Adrenal gland (tissue), 12 donors: ENCODE data around the gene ZNF117. TPM values are rescaled to one million over a fixed set of nuclear protein-coding genes. Genes with fewer than 3 reads are reported as not detected.

Experiments used
- DNase-seq, 7 donors: peaks; one replicate each; pipeline ENCODE4 v3.0.0-alpha.2; 2019 to 2020
- H3K27ac ChIP-seq, 5 donors: fragments of 200-600 bp; sonication (generic) in 4 of 5; 1 replicate in 3 of 5; 2 replicates in 2 of 5; pipeline versions ENCODE4 v1.5.1 to v1.8.0; 2016 to 2020; ENCODE audit warnings: mild to moderate bottlenecking in 1 of 5
- H3K27me3 ChIP-seq: fragments of 200-600 bp; 2 replicates; pipeline ENCODE4 v1.8.0; 2021
- H3K36me3 ChIP-seq, 2 donors: fragments of 200-600 bp; replicated peaks in 1 of 2; 1 replicate in 1 of 2; 2 replicates in 1 of 2; pipeline versions ENCODE4 v1.5.1 to v1.8.0; 2018 to 2022
- H3K4me1 ChIP-seq, 2 donors: fragments of 200-600 bp; replicated peaks in 1 of 2; 1 replicate in 1 of 2; 2 replicates in 1 of 2; pipeline versions ENCODE4 v1.5.1 to v1.8.0; 2018 to 2021
- H3K4me3 ChIP-seq, 4 donors: fragments of 200-600 bp; sonication (generic) in 3 of 4; one replicate each; pipeline ENCODE4 v1.5.1; 2016 to 2018
- H3K9me3 ChIP-seq, 3 donors: fragments of 200-600 bp; sonication (generic) in 1 of 3; replicated peaks in 1 of 3; 1 replicate in 2 of 3; 2 replicates in 1 of 3; pipeline versions ENCODE4 v1.5.1 to v1.8.0; 2016 to 2021
- POLR2A ChIP-seq, 2 donors: fragments of 450-650 bp; IDR thresholded peaks; one replicate each; pipeline ENCODE4 v1.6.1; 2017; ENCODE audit warnings: antibody characterized with exemption in 2 of 2, mild to moderate bottlenecking in 2 of 2, moderate library complexity in 1 of 2
- whole genome bisulfite sequencing, 4 donors: extraction: QIAGEN DNeasy Blood & Tissue Kit in 2 of 4; methylation state at CpG; one replicate each; pipeline versions ENCODE4 v1.1.5 to v1.1.7; 2013 to 2017; 5-methylcytosine and 5-hydroxymethylcytosine counted together
- intact Hi-C, 2 donors: fragments of 100-400 bp; cut with DNase I; formaldehyde crosslinking; loops; one replicate each; pipeline versions ENCODE4 v1.14.1 to v1.15.0; 2022 to 2023
- polyA plus RNA-seq, 3 donors: library from polyadenylated mRNA; stranded (reverse); fragments of 200-250 nt in 2 of 3; fragments of 350-450 nt in 1 of 3; fragmentation: Illumina TruSeq in 1 of 3; extraction: RNeasy Lipid Tissue Mini Kit (QIAGEN cat#74804) in 1 of 3; gene quantifications; one replicate each; pipeline ENCODE4 v1.2.3, GENCODE V29; 2013 to 2014
- total RNA-seq, 9 donors: library from RNA; depleted of rRNA in 4 of 9; stranded (reverse); fragments of >200 nt in 4 of 9; fragments of 120-200 nt in 1 of 9; fragmentation: NEBNext Ultra II Directional in 1 of 9; extraction: Animal tissue kit (Norgen Biotek cat#: 25700) in 1 of 9; gene quantifications; one replicate each; pipeline versions ENCODE4 v1.1.0 to v1.2.4, GENCODE V29; 2013 to 2023
- TF ChIP-seq, protein P1 (sequence below), 6 experiments: fragments of 450-650 bp in 4 of 6; fragments of 200-600 bp in 2 of 6; sonication (generic) in 1 of 6; IDR thresholded peaks; 1 replicate in 5 of 6; 2 replicates in 1 of 6; pipeline versions ENCODE4 v1.5.1 to v1.8.0; 2016 to 2021; ENCODE audit warnings: antibody characterized with exemption in 6 of 6, mild to moderate bottlenecking in 2 of 6, moderate library complexity in 1 of 6
- donor health status: healthy with polysubstance abuse.
- donor health status: Bipolar disorder and iron deficiency.
- donor health status: DM: yes; HTN: yes; CAD: no.
- donor health status: DM: no; HTN: no; CAD: no.
- donor health status: DM: no; HTN: no; CAD: no.
- donor health status: DM: yes; HTN: yes; CAD: no.

The ZNF117 gene
- total and polyA plus RNA-seq, 12 donors, result 12.0 to 145 (median 39.9) TPM

DNA sequence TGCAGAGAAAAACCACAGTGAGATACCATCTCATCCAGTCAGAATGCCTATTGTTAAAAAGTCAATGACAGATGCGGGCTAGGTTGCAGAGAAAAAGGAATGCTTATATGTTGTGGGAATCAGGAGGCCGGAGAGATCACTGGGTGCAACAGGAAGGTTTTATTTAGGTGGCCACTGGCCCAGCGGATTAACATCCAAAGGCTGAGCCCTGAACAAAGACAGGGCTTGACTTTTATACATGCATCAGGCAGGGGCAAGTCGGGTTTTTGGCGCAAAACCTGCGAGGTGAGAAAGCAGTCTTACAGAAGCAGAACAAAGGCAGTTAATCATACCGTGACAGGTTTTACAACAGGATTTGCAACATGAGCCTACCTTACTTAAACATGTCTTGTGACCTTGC is 620 bp downstream of the ZNF117 start:
- Histone ChIP-seq H3K27ac (no peak overlapping the region), H3K4me3 (no peak overlapping the region), H3K9me3 (no peaks in the 10 kb centered on the region), H3K36me3 (peaks cover 0 to 6% of the 10 kb centered on the region in 2 donors), H3K27me3 (no peaks in the 10 kb centered on the region), H3K4me1 (no peaks in the 10 kb centered on the region)
- intact Hi-C loops, result no loop called here
- peak in 1 of 7 donors; percentile 40 for DNase-seq
- WGBS, 4 donors, result 84 to 93% (median 90%) methylated on average over 7 of the region's 7 CpGs
- TF ChIP-seq, protein P1, sequence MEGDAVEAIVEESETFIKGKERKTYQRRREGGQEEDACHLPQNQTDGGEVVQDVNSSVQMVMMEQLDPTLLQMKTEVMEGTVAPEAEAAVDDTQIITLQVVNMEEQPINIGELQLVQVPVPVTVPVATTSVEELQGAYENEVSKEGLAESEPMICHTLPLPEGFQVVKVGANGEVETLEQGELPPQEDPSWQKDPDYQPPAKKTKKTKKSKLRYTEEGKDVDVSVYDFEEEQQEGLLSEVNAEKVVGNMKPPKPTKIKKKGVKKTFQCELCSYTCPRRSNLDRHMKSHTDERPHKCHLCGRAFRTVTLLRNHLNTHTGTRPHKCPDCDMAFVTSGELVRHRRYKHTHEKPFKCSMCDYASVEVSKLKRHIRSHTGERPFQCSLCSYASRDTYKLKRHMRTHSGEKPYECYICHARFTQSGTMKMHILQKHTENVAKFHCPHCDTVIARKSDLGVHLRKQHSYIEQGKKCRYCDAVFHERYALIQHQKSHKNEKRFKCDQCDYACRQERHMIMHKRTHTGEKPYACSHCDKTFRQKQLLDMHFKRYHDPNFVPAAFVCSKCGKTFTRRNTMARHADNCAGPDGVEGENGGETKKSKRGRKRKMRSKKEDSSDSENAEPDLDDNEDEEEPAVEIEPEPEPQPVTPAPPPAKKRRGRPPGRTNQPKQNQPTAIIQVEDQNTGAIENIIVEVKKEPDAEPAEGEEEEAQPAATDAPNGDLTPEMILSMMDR (IDR thresholded peaks at IDR 0.05), result no peak

DNA sequence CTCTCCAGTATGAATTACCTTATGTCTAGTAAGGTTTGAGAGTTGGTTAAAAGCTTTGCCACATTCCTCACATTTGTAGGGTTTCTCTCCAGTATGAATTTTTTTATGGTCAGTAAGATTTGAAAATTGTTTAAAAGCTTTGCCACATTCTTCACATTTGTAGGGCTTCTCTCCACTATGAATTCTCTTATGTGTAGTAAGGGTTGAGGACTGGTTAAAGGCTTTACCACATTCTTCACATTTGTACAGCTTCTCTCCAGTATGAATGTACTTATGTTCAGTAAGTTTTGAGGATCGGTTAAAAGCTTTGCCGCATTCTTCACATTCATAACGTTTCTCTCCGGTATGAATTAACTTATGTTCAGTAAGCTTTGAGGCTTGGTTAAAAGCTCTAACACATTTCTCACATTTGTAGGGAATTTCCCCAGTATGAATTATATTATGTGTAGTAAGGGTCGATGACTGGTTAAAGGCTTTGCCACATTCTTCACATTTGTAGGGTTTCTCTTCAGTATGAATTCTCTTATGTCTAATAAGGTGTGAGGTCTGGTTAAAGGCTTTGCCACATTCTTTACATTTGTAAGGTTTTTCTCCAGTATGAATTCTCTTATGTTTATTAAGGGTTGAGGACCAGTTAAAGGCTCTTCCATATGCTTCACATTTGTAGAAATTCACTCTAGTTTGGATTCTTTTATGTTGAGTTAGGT is 12.2 kb downstream of the ZNF117 start:
- Histone ChIP-seq H3K9me3 (peaks cover 6 to 44% (median 30%) of the 10 kb centered on the region in 3 donors), H3K27ac (no peak overlapping the region), H3K4me3 (peak overlapping the region in 1 of 4 donors; percentile 19), H3K4me1 (no peaks in the 10 kb centered on the region), H3K27me3 (no peaks in the 10 kb centered on the region), H3K36me3 (peaks cover 0 to 26% of the 10 kb centered on the region in 2 donors)
- 96 to 100% (median 98%) methylated on average over 5 of the region's 5 CpGs for WGBS, 4 donors
- TF ChIP-seq, protein P1 (IDR thresholded peaks at IDR 0.05), result no peak
- TF ChIP-seq POLR2A (IDR thresholded peaks at IDR 0.05), result no peak
- no peak for DNase-seq
- intact Hi-C loops, result no loop called here

DNA sequence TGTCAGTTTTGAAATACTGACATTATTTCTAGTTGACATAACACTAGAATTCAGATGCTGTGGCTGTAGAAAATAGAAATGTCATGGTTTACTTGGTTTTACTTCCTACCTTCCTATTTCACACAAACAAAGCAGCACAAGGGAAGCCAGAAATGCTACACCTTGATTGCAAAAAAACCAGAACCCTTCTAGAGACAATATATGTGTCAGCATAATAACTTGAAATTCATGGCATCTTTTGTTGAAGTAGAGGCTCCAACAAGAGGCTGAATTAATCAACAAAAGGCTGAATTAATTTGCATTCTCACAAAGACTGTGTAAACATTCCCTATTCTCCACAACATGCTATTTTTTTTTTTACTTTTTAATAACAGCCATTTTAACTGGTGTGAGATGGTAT is 25.2 kb downstream of the ZNF117 start:
- Histone ChIP-seq H3K36me3 (no peaks in the 10 kb centered on the region), H3K4me3 (no peak overlapping the region), H3K4me1 (no peaks in the 10 kb centered on the region), H3K27me3 (no peaks in the 10 kb centered on the region), H3K9me3 (peaks cover 0 to 20% (median 0%) of the 10 kb centered on the region in 3 donors), H3K27ac (no peak overlapping the region)
- intact Hi-C loops, result no loop called here
- DNase-seq, result no peak
- TF ChIP-seq POLR2A (IDR thresholded peaks at IDR 0.05), result no peak
- TF ChIP-seq, protein P1 (IDR thresholded peaks at IDR 0.05), result no peak

DNA sequence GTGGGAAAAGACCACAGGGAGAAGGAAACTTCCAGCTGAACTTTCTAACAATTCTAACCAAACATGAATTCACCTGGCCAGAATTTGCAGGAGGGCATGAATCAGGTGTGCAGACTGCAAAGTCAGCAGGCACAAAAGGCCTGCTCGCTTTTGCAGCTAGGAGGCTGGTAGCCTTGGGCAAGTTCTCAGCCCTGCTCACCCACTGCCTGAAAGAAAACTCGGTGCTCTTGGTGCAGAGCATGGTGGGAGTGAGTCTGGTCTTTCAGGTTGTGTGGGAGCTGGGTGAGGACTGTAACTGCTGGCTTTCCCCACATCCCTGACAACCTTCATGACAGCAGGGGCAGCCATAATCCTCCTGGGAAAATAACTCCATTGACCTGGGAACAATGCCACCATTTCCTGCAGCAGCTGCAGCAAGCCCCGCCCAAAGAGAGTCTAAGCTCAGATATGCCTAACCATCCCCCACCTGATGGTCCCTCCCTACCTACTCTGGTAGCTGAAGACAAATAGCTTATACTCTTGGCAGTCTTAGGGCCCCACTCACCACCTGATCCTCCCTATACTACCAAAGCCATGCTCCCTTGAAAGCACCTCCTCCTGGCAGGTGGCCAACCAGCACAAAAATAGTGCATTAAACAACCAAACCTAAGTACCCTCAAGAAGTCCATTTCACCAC is 31.6 kb downstream of the ZNF117 start:
- Histone ChIP-seq H3K4me1 (no peaks in the 10 kb centered on the region), H3K4me3 (no peak overlapping the region), H3K27me3 (no peaks in the 10 kb centered on the region), H3K9me3 (no peaks in the 10 kb centered on the region), H3K36me3 (no peaks in the 10 kb centered on the region), H3K27ac (no peak overlapping the region)
- intact Hi-C loops, result no loop called here
- 85 to 92% (median 88%) methylated on average over 3 of the region's 3 CpGs for WGBS, 4 donors
- TF ChIP-seq, protein P1 (IDR thresholded peaks at IDR 0.05), result no peak
- no peak for TF ChIP-seq POLR2A (IDR thresholded peaks at IDR 0.05)
- no peak for DNase-seq
